CD4-positive, CD25-positive, alpha-beta regulatory T cell (primary cell): ENCODE data around the gene PRRX2. TPM values are rescaled to one million over a fixed set of nuclear protein-coding genes. Genes with fewer than 3 reads are reported as not detected.
"Not testable (repeated sequence)": the region's sequence is repeated elsewhere in the genome, so short reads cannot be mapped to it uniquely, and the experiment has no call there.

Source experiments
- ATAC-seq, 2 donors: fragments of 150-1000 bp; cut with Tn5 transposase; one replicate each; pipeline ENCODE4 v1.10.0; 2021; ENCODE audit warnings: low read depth in 2 of 2, moderate number of reproducible peaks in 2 of 2, moderate library complexity in 1 of 2
- DNase-seq, 3 donors: peaks; one replicate each; pipeline versions ENCODE4 v3.0.0 to v3.0.0-alpha.2; 2012 to 2022; ENCODE audit warnings: mixed read lengths in 1 of 3
- H3K27ac ChIP-seq: one replicate; pipeline ENCODE4 v1.7.0; 2013; ENCODE audit warnings: mild to moderate bottlenecking, low read length; ENCODE audit not compliant: insufficient read depth, poor library complexity, severe bottlenecking
- H3K27me3 ChIP-seq: one replicate; pipeline ENCODE4 v1.7.0; 2013; ENCODE audit warnings: low read length; ENCODE audit not compliant: control insufficient read depth, insufficient read depth
- H3K36me3 ChIP-seq: one replicate; pipeline ENCODE4 v1.7.0; 2013; ENCODE audit warnings: mild to moderate bottlenecking, low read length, moderate library complexity; ENCODE audit not compliant: control insufficient read depth, insufficient read depth
- H3K4me1 ChIP-seq: 2 replicates; pipeline ENCODE4 v1.7.0; 2013; ENCODE audit warnings: mild to moderate bottlenecking, low read length; ENCODE audit not compliant: insufficient read depth, control insufficient read depth, poor library complexity, severe bottlenecking
- H3K4me3 ChIP-seq: one replicate; pipeline ENCODE4 v1.7.0; 2013; ENCODE audit warnings: low read depth, mild to moderate bottlenecking, low read length, moderate library complexity
- H3K9me3 ChIP-seq, 2 experiments: 1 replicate in 1 of 2; 2 replicates in 1 of 2; pipeline ENCODE4 v1.7.0; 2013; ENCODE audit warnings: low read length in 2 of 2, mild to moderate bottlenecking in 1 of 2, moderate library complexity in 1 of 2; ENCODE audit not compliant: control insufficient read depth in 2 of 2
- H3K27ac Mint-ChIP-seq, 3 donors: one replicate each; pipeline ENCODE4 v1.8.0; 2020 to 2022; ENCODE audit warnings: mild to moderate bottlenecking in 3 of 3, mixed read lengths in 3 of 3, moderate library complexity in 2 of 3
- H3K27me3 Mint-ChIP-seq: one replicate; pipeline ENCODE4 v1.8.0; 2022; ENCODE audit warnings: mild to moderate bottlenecking, mixed read lengths
- H3K36me3 Mint-ChIP-seq: one replicate; pipeline ENCODE4 v1.8.0; 2020; ENCODE audit warnings: mixed read lengths
- H3K4me1 Mint-ChIP-seq, 4 donors: one replicate each; pipeline ENCODE4 v1.8.0; 2020 to 2022; ENCODE audit warnings: mixed read lengths in 4 of 4, mild to moderate bottlenecking in 1 of 4
- H3K4me3 Mint-ChIP-seq, 4 donors: one replicate each; pipeline ENCODE4 v1.8.0; 2020 to 2022; ENCODE audit warnings: mild to moderate bottlenecking in 4 of 4, mixed read lengths in 4 of 4, moderate library complexity in 3 of 4
- H3K9me3 Mint-ChIP-seq, 7 donors: one replicate each; pipeline ENCODE4 v1.8.0; 2020 to 2022; ENCODE audit warnings: mixed read lengths in 7 of 7, mild to moderate bottlenecking in 3 of 7, moderate library complexity in 2 of 7
- polyA plus RNA-seq, 4 donors: library from polyadenylated mRNA; unstranded; fragments of 300-500 nt; fragmentation: Illumina TruSeq; gene quantifications; one replicate each; pipeline ENCODE4 v1.2.3, GENCODE V29; 2021
- total RNA-seq: library from RNA; stranded (reverse); gene quantifications from one replicate; pipeline ENCODE4 v1.2.3, GENCODE V29; 2022

PRRX2 gene
- total and polyA plus RNA-seq, 5 donors from 2014 or later = not detected

GRCh38 chr9:129761901-129762369 lies 96.5 kb downstream of the PRRX2 start:
- peaks cover 0 to 2% (median 0%) of the 10 kb centered on the region in 7 donors for H3K9me3 Mint-ChIP-seq
- H3K27me3 Mint-ChIP-seq = peaks cover 12% of the 10 kb centered on the region
- ATAC-seq (no peak), DNase-seq (no peak)
- Histone ChIP-seq H3K9me3 (no peaks in the 10 kb centered on the region), H3K4me3 (no peak overlapping the region), H3K4me1 (peaks cover 2% of the 10 kb centered on the region), H3K27me3 (no peaks in the 10 kb centered on the region), H3K36me3 (no peaks in the 10 kb centered on the region), H3K27ac (no peak overlapping the region)
- H3K36me3 Mint-ChIP-seq = no peaks in the 10 kb centered on the region
- peaks cover 0 to 9% (median 3%) of the 10 kb centered on the region in 4 donors for H3K4me1 Mint-ChIP-seq
- no peak overlapping the region for H3K27ac Mint-ChIP-seq
- H3K4me3 Mint-ChIP-seq = no peak overlapping the region

- H3K36me3 ChIP-seq, H3K4me1 Mint-ChIP-seq, H3K9me3 ChIP-seq, H3K4me3 Mint-ChIP-seq, H3K36me3 Mint-ChIP-seq, H3K27ac ChIP-seq, H3K4me3 ChIP-seq, H3K4me1 ChIP-seq, H3K27ac Mint-ChIP-seq, H3K27me3 ChIP-seq, DNase-seq, ATAC-seq, H3K9me3 Mint-ChIP-seq: not testable (repeated sequence)
- H3K27me3 Mint-ChIP-seq = peaks cover 12% of the 10 kb centered on the region
These were observed 97.0 kb downstream of the PRRX2 start for GRCh38 chr9:129762370-129762984.

GRCh38 chr9:129762985-129763926 lies 97.8 kb downstream of the PRRX2 start:
- no peak overlapping the region for H3K4me3 Mint-ChIP-seq
- peaks cover 14% of the 10 kb centered on the region for H3K27me3 Mint-ChIP-seq
- Histone ChIP-seq H3K27ac (no peak overlapping the region), H3K4me3 (no peak overlapping the region), H3K36me3 (no peaks in the 10 kb centered on the region), H3K9me3 (no peaks in the 10 kb centered on the region), H3K27me3 (no peaks in the 10 kb centered on the region), H3K4me1 (no peaks in the 10 kb centered on the region)
- H3K9me3 Mint-ChIP-seq = peaks cover 0 to 2% (median 0%) of the 10 kb centered on the region in 7 donors
- no peak for ATAC-seq
- no peak overlapping the region for H3K27ac Mint-ChIP-seq
- H3K36me3 Mint-ChIP-seq = no peaks in the 10 kb centered on the region
- no peak for DNase-seq
- peaks cover 0 to under 1% (median 0%) of the 10 kb centered on the region in 4 donors for H3K4me1 Mint-ChIP-seq

- H3K27ac Mint-ChIP-seq = no peak overlapping the region
- no peaks in the 10 kb centered on the region for H3K36me3 Mint-ChIP-seq
- peaks cover 11% of the 10 kb centered on the region for H3K27me3 Mint-ChIP-seq
- H3K4me1 Mint-ChIP-seq = no peaks in the 10 kb centered on the region
- no peak overlapping the region for H3K27ac ChIP-seq
- no peaks in the 10 kb centered on the region for H3K9me3 ChIP-seq
- no peaks in the 10 kb centered on the region for H3K27me3 ChIP-seq
- H3K4me3 Mint-ChIP-seq = peak overlapping the region in 1 of 4 donors; percentile 4
- H3K4me1 ChIP-seq = no peaks in the 10 kb centered on the region
- DNase-seq = no peak
- ATAC-seq = no peak
- no peak overlapping the region for H3K4me3 ChIP-seq
- peaks cover 0 to 2% (median 0%) of the 10 kb centered on the region in 7 donors for H3K9me3 Mint-ChIP-seq
- no peaks in the 10 kb centered on the region for H3K36me3 ChIP-seq
These were observed 100.4 kb downstream of the PRRX2 start for GRCh38 chr9:129765764-129766317.

- H3K27me3 Mint-ChIP-seq = peaks cover 11% of the 10 kb centered on the region
- DNase-seq (no peak), ATAC-seq (no peak)
- no peak overlapping the region for H3K4me3 Mint-ChIP-seq
- no peaks in the 10 kb centered on the region for H3K9me3 ChIP-seq
- H3K9me3 Mint-ChIP-seq = no peaks in the 10 kb centered on the region
- no peak overlapping the region for H3K4me3 ChIP-seq
- H3K36me3 Mint-ChIP-seq = no peaks in the 10 kb centered on the region
- H3K4me1 ChIP-seq = no peaks in the 10 kb centered on the region
- H3K27me3 ChIP-seq = no peaks in the 10 kb centered on the region
- no peak overlapping the region for H3K27ac ChIP-seq
- H3K27ac Mint-ChIP-seq = no peak overlapping the region
- no peaks in the 10 kb centered on the region for H3K4me1 Mint-ChIP-seq
- H3K36me3 ChIP-seq = no peaks in the 10 kb centered on the region
These were observed 103.0 kb downstream of the PRRX2 start for GRCh38 chr9:129768486-129768885.

- Histone ChIP-seq H3K4me1 (no peaks in the 10 kb centered on the region), H3K9me3 (no peaks in the 10 kb centered on the region), H3K36me3 (no peaks in the 10 kb centered on the region), H3K27me3 (no peaks in the 10 kb centered on the region), H3K4me3 (no peak overlapping the region), H3K27ac (no peak overlapping the region)
- ATAC-seq (no peak), DNase-seq (no peak)
- H3K27ac Mint-ChIP-seq = no peak overlapping the region
- peaks cover 17% of the 10 kb centered on the region for H3K27me3 Mint-ChIP-seq
- no peaks in the 10 kb centered on the region for H3K9me3 Mint-ChIP-seq
- H3K4me1 Mint-ChIP-seq = no peaks in the 10 kb centered on the region
- H3K36me3 Mint-ChIP-seq = no peaks in the 10 kb centered on the region
- no peak overlapping the region for H3K4me3 Mint-ChIP-seq
These were observed 104.2 kb downstream of the PRRX2 start for GRCh38 chr9:129769669-129770068.

GRCh38 chr9:129770741-129771140 lies 105.3 kb downstream of the PRRX2 start:
- Histone ChIP-seq H3K27me3 (no peaks in the 10 kb centered on the region), H3K9me3 (no peaks in the 10 kb centered on the region), H3K27ac (no peak overlapping the region), H3K4me1 (no peaks in the 10 kb centered on the region), H3K4me3 (no peak overlapping the region), H3K36me3 (no peaks in the 10 kb centered on the region)
- H3K27me3 Mint-ChIP-seq = peaks cover 11% of the 10 kb centered on the region
- no peaks in the 10 kb centered on the region for H3K36me3 Mint-ChIP-seq
- no peak for ATAC-seq
- no peak for DNase-seq
- no peak overlapping the region for H3K27ac Mint-ChIP-seq
- no peaks in the 10 kb centered on the region for H3K9me3 Mint-ChIP-seq
- no peak overlapping the region for H3K4me3 Mint-ChIP-seq
- H3K4me1 Mint-ChIP-seq = no peaks in the 10 kb centered on the region
